Measurements from ENCODE around the gene EPOP. TPM values are rescaled to one million over a fixed set of nuclear protein-coding genes. Genes with fewer than 3 reads are reported as not detected.

Gene EPOP
- total and polyA plus RNA-seq, 2 of the 13 experiments (the other 11 are each of a cell fraction or from before 2014, with no cell fraction given), result 14.7 to 37.8 TPM

DNA sequence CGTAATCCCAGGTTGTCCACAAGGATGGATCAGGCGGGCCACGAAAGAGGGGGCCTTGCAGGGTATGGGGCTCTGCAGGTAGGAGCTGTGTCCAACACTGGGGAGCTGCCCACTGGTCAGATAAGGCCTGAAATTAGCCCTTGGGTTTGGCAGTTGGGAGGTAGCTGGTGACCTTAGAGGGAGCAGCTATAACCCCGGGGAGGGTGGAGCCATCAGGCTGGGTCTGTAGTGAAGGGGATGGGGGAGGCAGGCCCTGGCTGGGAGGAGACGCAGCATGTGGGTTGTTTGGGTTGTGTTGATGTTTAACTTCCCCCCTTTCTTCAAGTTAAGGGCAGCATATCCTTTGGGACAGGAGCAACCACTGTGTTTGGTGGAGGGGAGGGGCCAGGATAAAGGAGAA is 36.2 kb upstream of the EPOP start (continued):
- TF ChIP-seq, protein P1, sequence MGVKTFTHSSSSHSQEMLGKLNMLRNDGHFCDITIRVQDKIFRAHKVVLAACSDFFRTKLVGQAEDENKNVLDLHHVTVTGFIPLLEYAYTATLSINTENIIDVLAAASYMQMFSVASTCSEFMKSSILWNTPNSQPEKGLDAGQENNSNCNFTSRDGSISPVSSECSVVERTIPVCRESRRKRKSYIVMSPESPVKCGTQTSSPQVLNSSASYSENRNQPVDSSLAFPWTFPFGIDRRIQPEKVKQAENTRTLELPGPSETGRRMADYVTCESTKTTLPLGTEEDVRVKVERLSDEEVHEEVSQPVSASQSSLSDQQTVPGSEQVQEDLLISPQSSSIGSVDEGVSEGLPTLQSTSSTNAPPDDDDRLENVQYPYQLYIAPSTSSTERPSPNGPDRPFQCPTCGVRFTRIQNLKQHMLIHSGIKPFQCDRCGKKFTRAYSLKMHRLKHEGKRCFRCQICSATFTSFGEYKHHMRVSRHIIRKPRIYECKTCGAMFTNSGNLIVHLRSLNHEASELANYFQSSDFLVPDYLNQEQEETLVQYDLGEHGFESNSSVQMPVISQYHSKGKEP (CRISPR knock-in tag; IDR thresholded peaks at IDR 0.05), result no peak
- TF ChIP-seq ZNF225 (CRISPR knock-in tag; IDR thresholded peaks at IDR 0.05) (no peak), FOXK1 (CRISPR knock-in tag; IDR thresholded peaks at IDR 0.05; ENCODE audit: borderline replicate concordance, low read depth) (no peak), ZC3H13 (CRISPR knock-in tag; IDR thresholded peaks at IDR 0.05) (no peak), ZNF337 (CRISPR knock-in tag; IDR thresholded peaks at IDR 0.05; ENCODE audit: borderline replicate concordance, low read depth) (no peak), NFRKB (IDR thresholded peaks at IDR 0.05) (no peak), ZNF782 (CRISPR knock-in tag; IDR thresholded peaks at IDR 0.05; ENCODE audit: borderline replicate concordance) (no peak), ZFP36 (IDR thresholded peaks at IDR 0.05; ENCODE audit: borderline replicate concordance, low read depth, low read length, partially characterized antibody) (no peak), ZMYM3 (CRISPR knock-in tag; IDR thresholded peaks at IDR 0.05) (no peak), ZNF772 (CRISPR knock-in tag; IDR thresholded peaks at IDR 0.05) (no peak), RBM22 (optimal IDR thresholded peaks at IDR 0.05; ENCODE audit: low read length) (peak; percentile 30), ZNF17 (CRISPR knock-in tag; IDR thresholded peaks at IDR 0.05) (no peak), NFIB (CRISPR knock-in tag; IDR thresholded peaks at IDR 0.05; ENCODE audit: borderline replicate concordance) (no peak), SMC3 (IDR thresholded peaks at IDR 0.05; ENCODE audit: low read length) (no peak)
- TF ChIP-seq, protein P2, sequence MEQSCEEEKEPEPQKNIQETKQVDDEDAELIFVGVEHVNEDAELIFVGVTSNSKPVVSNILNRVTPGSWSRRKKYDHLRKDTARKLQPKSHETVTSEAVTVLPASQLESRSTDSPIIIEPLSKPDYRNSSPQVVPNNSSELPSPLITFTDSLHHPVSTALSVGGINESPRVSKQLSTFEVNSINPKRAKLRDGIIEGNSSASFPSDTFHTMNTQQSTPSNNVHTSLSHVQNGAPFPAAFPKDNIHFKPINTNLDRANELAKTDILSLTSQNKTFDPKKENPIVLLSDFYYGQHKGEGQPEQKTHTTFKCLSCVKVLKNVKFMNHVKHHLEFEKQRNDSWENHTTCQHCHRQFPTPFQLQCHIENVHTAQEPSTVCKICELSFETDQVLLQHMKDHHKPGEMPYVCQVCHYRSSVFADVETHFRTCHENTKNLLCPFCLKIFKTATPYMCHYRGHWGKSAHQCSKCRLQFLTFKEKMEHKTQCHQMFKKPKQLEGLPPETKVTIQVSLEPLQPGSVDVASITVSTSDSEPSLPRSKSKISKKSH (CRISPR knock-in tag; IDR thresholded peaks at IDR 0.05; ENCODE audit: borderline replicate concordance), result no peak
